DOHH2 (cell line): ENCODE data around the gene COPZ2.

Source experiments
- H3F3A ChIP-seq: fragments of 200-600 bp; sonication (generic), shearing (Covaris generic); 2 replicates; pipeline ENCODE4 v1.6.0; 2016; ENCODE audit warnings: antibody characterized with exemption, mild to moderate bottlenecking; ENCODE audit not compliant: control insufficient read depth, insufficient read depth
- H3K27ac ChIP-seq: fragments of 200-600 bp; sonication (generic); 2 replicates; pipeline ENCODE4 v1.5.1; 2014; ENCODE audit warnings: low read depth, mild to moderate bottlenecking, low read length, moderate library complexity
- H3K27me3 ChIP-seq: fragments of 200-600 bp; sonication (generic); 2 replicates; pipeline ENCODE4 v1.6.1; 2014; ENCODE audit warnings: mild to moderate bottlenecking, low read length, mixed read lengths; ENCODE audit not compliant: control insufficient read depth
- H3K36me3 ChIP-seq: fragments of 200-600 bp; sonication (generic); 2 replicates; pipeline ENCODE4 v1.6.1; 2014; ENCODE audit warnings: mild to moderate bottlenecking, low read length, moderate library complexity, mixed read lengths; ENCODE audit not compliant: control insufficient read depth
- H3K4me1 ChIP-seq: fragments of 200-600 bp; sonication (generic); 2 replicates; pipeline ENCODE4 v1.6.1; 2014; ENCODE audit warnings: mild to moderate bottlenecking, low read length, mixed read lengths; ENCODE audit not compliant: control insufficient read depth
- H3K4me2 ChIP-seq: fragments of 200-600 bp; sonication (generic); 2 replicates; pipeline ENCODE4 v1.6.0; 2014; ENCODE audit warnings: mild to moderate bottlenecking, low read length, moderate library complexity
- H3K4me3 ChIP-seq: fragments of 200-600 bp; sonication (generic); 2 replicates; pipeline ENCODE4 v1.5.1; 2014; ENCODE audit warnings: mild to moderate bottlenecking, low read length, mixed read lengths
- H3K79me2 ChIP-seq: fragments of 200-600 bp; sonication (generic); 2 replicates; pipeline ENCODE4 v1.6.1; 2014; ENCODE audit warnings: mild to moderate bottlenecking, low read length, mixed read lengths; ENCODE audit not compliant: control insufficient read depth
- H3K9me2 ChIP-seq: fragments of 200-600 bp; sonication (generic); replicated peaks from 2 replicates; pipeline ENCODE4 v1.6.1; 2014; ENCODE audit warnings: mild to moderate bottlenecking, low read length, mixed read lengths; ENCODE audit not compliant: control insufficient read depth
- H3K9me3 ChIP-seq: fragments of 200-600 bp; sonication (generic); 2 replicates; pipeline ENCODE4 v1.6.1; 2014; ENCODE audit warnings: antibody characterized with exemption, low read length, mixed read lengths; ENCODE audit not compliant: control insufficient read depth, insufficient read depth
- H4K20me1 ChIP-seq: fragments of 200-600 bp; sonication (generic); 2 replicates; pipeline ENCODE4 v1.6.0; 2014; ENCODE audit warnings: low read depth, mild to moderate bottlenecking, antibody characterized with exemption, low read length, moderate library complexity; ENCODE audit not compliant: control insufficient read depth, insufficient read depth
- CTCF ChIP-seq: fragments of 200-600 bp; sonication (generic); IDR thresholded peaks from one replicate; pipeline ENCODE4 v1.5.1; 2014; ENCODE audit warnings: antibody characterized with exemption, mild to moderate bottlenecking, low read depth, low read length; ENCODE audit not compliant: poor library complexity, severe bottlenecking
- EZH2phosphoT487 ChIP-seq: fragments of 200-600 bp; sonication (generic); IDR thresholded peaks from 2 replicates; pipeline ENCODE4 v1.6.1; 2017; ENCODE audit warnings: borderline replicate concordance, mild to moderate bottlenecking, antibody characterized with exemption, low read length, moderate library complexity, mixed read lengths

COPZ2 gene

DNA sequence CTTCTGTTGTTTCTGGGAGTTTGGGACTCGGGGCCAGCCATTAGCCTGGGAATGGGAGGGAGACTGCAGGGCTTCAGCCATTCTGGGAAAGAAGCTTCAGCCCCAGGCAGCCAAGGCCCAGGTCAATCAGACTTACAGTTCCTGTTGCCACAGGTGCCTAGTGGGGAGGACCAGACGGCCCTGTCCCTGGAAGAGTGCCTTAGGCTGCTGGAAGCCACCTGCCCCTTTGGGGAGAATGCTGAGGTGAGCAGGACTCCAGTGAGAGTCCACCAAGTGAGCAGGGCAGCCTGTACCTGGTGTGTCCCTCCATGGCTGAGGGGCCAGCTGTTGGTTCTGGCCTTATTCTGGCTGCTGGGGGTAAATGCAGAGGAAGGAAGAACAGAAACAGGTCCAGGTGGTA lies 19.3 kb upstream of the COPZ2 start:
- H3F3A ChIP-seq: no peaks in the 10 kb centered on the region
- H3K4me1 ChIP-seq: peaks cover 48% of the 10 kb centered on the region
- H3K9me3 ChIP-seq: no peaks in the 10 kb centered on the region
- H3K4me2 ChIP-seq: no peak overlapping the region
- peaks cover 93% of the 10 kb centered on the region for H3K36me3 ChIP-seq
- no peak overlapping the region for H3K4me3 ChIP-seq
- no peaks in the 10 kb centered on the region for H3K27me3 ChIP-seq
- H4K20me1 ChIP-seq: peaks cover 11% of the 10 kb centered on the region
- H3K9me2 ChIP-seq: no peaks in the 10 kb centered on the region
- peak overlapping the region; percentile 72 for H3K27ac ChIP-seq
- H3K79me2 ChIP-seq: peaks cover 74% of the 10 kb centered on the region
- TF ChIP-seq CTCF (no peak), EZH2phosphoT487 (no peak)

DNA sequence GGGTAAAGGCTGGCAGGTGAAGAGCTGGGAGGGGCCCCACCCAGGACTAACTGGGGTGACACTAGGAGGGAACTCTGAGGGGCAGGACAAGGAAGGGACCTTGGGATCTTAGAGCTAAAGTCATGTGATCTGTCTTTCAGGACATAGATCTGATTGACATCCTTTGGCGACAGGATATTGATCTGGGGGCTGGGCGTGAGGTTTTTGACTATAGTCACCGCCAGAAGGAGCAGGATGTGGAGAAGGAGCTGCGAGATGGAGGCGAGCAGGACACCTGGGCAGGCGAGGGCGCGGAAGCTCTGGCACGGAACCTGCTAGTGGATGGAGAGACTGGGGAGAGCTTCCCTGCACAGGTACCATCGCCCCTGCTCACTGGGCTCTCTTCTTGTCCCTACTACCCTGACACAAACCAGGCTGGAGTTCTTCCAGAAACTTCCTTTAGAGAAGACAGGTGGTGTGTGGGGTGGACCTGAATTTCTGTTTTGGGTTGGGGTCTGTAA lies 18.7 kb upstream of the COPZ2 start:
- peaks cover 80% of the 10 kb centered on the region for H3K79me2 ChIP-seq
- H4K20me1 ChIP-seq: peaks cover 11% of the 10 kb centered on the region
- peak overlapping the region; percentile 64 for H3K4me3 ChIP-seq
- TF ChIP-seq CTCF (no peak), EZH2phosphoT487 (no peak)
- no peaks in the 10 kb centered on the region for H3K9me2 ChIP-seq
- peak overlapping the region; percentile 72 for H3K27ac ChIP-seq
- H3K36me3 ChIP-seq: peaks cover 94% of the 10 kb centered on the region
- no peaks in the 10 kb centered on the region for H3K9me3 ChIP-seq
- H3F3A ChIP-seq: no peaks in the 10 kb centered on the region
- peak overlapping the region; percentile 77 for H3K4me2 ChIP-seq
- no peaks in the 10 kb centered on the region for H3K27me3 ChIP-seq
- peaks cover 53% of the 10 kb centered on the region for H3K4me1 ChIP-seq

DNA sequence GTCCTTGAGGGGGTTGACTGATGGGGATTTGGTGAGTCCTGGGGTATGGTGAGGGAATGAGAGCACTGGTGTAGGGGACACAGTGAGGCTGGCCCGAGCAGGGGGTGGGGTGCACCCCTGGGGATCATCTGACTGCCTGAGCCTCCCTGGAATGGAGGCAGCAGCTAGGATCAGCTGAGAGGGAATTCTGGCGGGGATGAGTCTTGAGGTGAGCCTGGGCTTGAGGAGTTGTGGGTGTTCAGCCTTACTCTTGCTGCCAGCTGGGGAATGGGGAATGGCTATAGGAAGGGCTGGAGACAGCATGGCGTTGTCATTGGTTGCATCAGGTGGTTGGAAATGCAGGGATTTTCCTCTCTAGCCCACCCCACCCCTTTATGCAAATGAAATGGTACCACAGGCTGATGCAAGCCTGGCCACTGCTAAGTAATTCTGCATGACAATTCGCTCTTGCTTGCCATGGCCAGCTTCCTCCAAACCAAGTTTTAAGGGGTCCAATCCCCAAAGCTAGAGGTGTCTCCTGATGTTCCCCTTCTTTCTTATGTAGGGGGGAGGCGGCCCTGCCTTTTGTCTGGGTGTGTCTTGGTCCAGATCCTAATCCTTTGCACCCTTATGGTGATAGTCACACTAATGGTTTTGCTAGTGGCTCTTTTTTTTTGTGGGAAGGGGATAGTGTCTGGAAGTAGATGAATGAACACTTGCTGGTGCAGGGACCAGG lies 18.1 kb upstream of the COPZ2 start:
- Histone ChIP-seq H3K79me2 (peaks cover 84% of the 10 kb centered on the region), H3K4me3 (peak overlapping the region; percentile 64)

More for the DNA sequence above, 18.1 kb upstream of the COPZ2 start:
- H3K4me1 ChIP-seq: peaks cover 59% of the 10 kb centered on the region
- peak overlapping the region; percentile 72 for H3K27ac ChIP-seq
- no peak for TF ChIP-seq CTCF
- TF ChIP-seq EZH2phosphoT487: no peak
- H3K36me3 ChIP-seq: peaks cover 97% of the 10 kb centered on the region
- H3K9me3 ChIP-seq: no peaks in the 10 kb centered on the region
- H4K20me1 ChIP-seq: peaks cover 11% of the 10 kb centered on the region
- no peaks in the 10 kb centered on the region for H3K9me2 ChIP-seq
- peak overlapping the region; percentile 77 for H3K4me2 ChIP-seq
- H3F3A ChIP-seq: no peaks in the 10 kb centered on the region
- H3K27me3 ChIP-seq: no peaks in the 10 kb centered on the region
